GM12874 (cell line): ENCODE data around the gene FRA10AC1.

Source experiments
- TF ChIP-seq, protein P1 (sequence below): IDR thresholded peaks from 2 replicates; pipeline ENCODE4 v1.5.1; 2011; ENCODE audit warnings: low read depth, mild to moderate bottlenecking, control low read depth, low read length, moderate library complexity; ENCODE audit not compliant: insufficient read depth

The FRA10AC1 gene

GRCh38 chr10:93742633-93743349, 40.4 kb upstream of the FRA10AC1 start:
- TF ChIP-seq, protein P1, sequence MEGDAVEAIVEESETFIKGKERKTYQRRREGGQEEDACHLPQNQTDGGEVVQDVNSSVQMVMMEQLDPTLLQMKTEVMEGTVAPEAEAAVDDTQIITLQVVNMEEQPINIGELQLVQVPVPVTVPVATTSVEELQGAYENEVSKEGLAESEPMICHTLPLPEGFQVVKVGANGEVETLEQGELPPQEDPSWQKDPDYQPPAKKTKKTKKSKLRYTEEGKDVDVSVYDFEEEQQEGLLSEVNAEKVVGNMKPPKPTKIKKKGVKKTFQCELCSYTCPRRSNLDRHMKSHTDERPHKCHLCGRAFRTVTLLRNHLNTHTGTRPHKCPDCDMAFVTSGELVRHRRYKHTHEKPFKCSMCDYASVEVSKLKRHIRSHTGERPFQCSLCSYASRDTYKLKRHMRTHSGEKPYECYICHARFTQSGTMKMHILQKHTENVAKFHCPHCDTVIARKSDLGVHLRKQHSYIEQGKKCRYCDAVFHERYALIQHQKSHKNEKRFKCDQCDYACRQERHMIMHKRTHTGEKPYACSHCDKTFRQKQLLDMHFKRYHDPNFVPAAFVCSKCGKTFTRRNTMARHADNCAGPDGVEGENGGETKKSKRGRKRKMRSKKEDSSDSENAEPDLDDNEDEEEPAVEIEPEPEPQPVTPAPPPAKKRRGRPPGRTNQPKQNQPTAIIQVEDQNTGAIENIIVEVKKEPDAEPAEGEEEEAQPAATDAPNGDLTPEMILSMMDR: no peak

- TF ChIP-seq, protein P1: no peak
These were observed 39.0 kb upstream of the FRA10AC1 start for GRCh38 chr10:93741367-93741766.

GRCh38 chr10:93726024-93726423, 23.6 kb upstream of the FRA10AC1 start:
- TF ChIP-seq, protein P1: no peak

- TF ChIP-seq, protein P1: no peak
These were observed 20.8 kb upstream of the FRA10AC1 start for GRCh38 chr10:93723153-93723552.

DNA sequence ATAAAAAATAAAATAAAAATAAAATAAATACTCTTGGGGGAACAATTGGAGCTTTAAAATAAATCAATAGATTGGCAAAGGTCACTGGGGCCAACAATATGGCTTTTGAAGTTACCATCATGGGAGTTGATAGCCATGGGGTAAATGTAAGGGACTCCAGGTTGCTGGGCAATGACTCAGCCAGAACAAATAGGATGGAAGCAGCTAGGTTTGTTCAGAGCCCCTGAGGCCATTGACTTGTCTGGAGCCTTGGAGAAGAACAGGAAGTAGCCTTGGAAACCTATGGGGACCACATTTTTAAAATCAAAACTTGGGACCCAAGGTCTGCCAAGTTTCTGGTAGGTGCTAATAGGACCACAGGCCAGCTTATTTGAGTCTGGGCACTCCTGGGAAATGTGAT, 20.2 kb upstream of the FRA10AC1 start:
- TF ChIP-seq, protein P1: no peak

DNA sequence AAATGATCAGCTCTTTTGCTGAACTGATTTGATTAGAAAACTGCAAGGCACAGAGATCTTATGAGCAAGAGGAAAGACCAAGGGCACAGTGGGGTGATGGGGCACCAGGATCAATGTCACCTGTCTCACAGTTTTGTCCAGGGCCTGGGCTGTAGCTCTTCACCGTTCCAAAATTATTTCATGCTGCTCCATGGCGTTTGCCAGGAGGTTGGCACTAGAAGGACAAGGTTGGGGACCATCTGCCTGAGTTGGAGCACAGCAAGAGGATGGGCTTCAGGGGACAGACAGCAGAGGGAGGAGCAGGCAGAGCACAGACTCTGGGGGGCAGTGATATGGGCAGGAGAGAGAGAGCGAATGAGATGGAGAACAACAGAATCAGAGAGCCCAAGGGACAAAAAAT, 17.5 kb upstream of the FRA10AC1 start:
- TF ChIP-seq, protein P1: no peak

- TF ChIP-seq, protein P1: no peak
These were observed 16.7 kb upstream of the FRA10AC1 start for GRCh38 chr10:93718937-93719725.
